Measurements from ENCODE around the gene TENM4. TPM values are rescaled to one million over a fixed set of nuclear protein-coding genes. Genes with fewer than 3 reads are reported as not detected.

The TENM4 gene
- total RNA-seq, 1 experiment from 2014 or later: 0.39 TPM

DNA sequence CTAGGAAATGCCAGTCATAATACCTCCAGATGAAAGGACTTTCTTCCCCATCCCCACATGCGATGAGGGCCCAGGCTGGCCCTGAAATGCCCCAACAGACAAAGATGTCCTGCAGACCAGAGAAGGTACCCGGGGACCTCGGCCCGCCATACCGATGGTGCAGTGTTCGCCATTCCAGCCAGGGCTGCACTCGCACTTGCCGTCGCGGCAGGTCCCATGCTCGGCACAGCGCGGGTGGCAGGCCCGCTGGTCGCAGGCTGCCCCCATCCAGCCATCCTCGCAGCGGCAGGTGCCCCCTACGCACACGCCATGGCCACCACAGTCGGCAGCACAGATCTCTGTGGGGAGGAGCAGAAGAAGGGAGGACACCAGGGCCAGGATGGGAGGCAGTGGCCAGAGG, 654.1 kb downstream of the TENM4 start:
- in situ Hi-C loops (cut with HindIII; ENCODE audit: low pct_unique_long_range_greater_than_20kb, low sequenced_read_pairs): no loop called here
- no peaks in the 10 kb centered on the region for H3K36me3 ChIP-seq (ENCODE audit: control insufficient read depth, insufficient read depth, low read length)
- CTCF ChIA-PET: no interaction called here
- H3K27me3 ChIP-seq (ENCODE audit: control insufficient read depth, insufficient read depth, low read length): peaks cover 3% of the 10 kb centered on the region; the same call in 1 of the 2 replicates
- DNase-seq (ENCODE audit: low read depth, low spot score): no peak
- intact Hi-C loops (cut with micrococcal nuclease; ENCODE audit: unreplicated experiment): no loop called here
- no peak overlapping the region for H3K4me3 ChIP-seq (ENCODE audit: low read depth in 2 of 2, low read length in 2 of 2)
- ATAC-seq: no peak
- POLR2A ChIA-PET: no interaction called here
- H3K9me3 ChIP-seq (ENCODE audit: control insufficient read depth, insufficient read depth, low read depth, low read length): no peaks in the 10 kb centered on the region
- TF ChIP-seq, protein P1, sequence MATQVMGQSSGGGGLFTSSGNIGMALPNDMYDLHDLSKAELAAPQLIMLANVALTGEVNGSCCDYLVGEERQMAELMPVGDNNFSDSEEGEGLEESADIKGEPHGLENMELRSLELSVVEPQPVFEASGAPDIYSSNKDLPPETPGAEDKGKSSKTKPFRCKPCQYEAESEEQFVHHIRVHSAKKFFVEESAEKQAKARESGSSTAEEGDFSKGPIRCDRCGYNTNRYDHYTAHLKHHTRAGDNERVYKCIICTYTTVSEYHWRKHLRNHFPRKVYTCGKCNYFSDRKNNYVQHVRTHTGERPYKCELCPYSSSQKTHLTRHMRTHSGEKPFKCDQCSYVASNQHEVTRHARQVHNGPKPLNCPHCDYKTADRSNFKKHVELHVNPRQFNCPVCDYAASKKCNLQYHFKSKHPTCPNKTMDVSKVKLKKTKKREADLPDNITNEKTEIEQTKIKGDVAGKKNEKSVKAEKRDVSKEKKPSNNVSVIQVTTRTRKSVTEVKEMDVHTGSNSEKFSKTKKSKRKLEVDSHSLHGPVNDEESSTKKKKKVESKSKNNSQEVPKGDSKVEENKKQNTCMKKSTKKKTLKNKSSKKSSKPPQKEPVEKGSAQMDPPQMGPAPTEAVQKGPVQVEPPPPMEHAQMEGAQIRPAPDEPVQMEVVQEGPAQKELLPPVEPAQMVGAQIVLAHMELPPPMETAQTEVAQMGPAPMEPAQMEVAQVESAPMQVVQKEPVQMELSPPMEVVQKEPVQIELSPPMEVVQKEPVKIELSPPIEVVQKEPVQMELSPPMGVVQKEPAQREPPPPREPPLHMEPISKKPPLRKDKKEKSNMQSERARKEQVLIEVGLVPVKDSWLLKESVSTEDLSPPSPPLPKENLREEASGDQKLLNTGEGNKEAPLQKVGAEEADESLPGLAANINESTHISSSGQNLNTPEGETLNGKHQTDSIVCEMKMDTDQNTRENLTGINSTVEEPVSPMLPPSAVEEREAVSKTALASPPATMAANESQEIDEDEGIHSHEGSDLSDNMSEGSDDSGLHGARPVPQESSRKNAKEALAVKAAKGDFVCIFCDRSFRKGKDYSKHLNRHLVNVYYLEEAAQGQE (IDR thresholded peaks at IDR 0.05; ENCODE audit: insufficient read depth in 1 of 2, low read depth in 2 of 2, low read length in 1 of 2): no peak
- TF ChIP-seq, protein P2, sequence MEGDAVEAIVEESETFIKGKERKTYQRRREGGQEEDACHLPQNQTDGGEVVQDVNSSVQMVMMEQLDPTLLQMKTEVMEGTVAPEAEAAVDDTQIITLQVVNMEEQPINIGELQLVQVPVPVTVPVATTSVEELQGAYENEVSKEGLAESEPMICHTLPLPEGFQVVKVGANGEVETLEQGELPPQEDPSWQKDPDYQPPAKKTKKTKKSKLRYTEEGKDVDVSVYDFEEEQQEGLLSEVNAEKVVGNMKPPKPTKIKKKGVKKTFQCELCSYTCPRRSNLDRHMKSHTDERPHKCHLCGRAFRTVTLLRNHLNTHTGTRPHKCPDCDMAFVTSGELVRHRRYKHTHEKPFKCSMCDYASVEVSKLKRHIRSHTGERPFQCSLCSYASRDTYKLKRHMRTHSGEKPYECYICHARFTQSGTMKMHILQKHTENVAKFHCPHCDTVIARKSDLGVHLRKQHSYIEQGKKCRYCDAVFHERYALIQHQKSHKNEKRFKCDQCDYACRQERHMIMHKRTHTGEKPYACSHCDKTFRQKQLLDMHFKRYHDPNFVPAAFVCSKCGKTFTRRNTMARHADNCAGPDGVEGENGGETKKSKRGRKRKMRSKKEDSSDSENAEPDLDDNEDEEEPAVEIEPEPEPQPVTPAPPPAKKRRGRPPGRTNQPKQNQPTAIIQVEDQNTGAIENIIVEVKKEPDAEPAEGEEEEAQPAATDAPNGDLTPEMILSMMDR (IDR thresholded peaks at IDR 0.05): no peak
- TF ChIP-seq TCF7L2 (IDR thresholded peaks at IDR 0.05; ENCODE audit: low read depth, low read length): no peak
- TF ChIP-seq SIN3A (IDR thresholded peaks at IDR 0.05; ENCODE audit: borderline replicate concordance, insufficient read depth, low read depth, low read length): no peak
- no peak for TF ChIP-seq POLR2AphosphoS5 (IDR thresholded peaks at IDR 0.05; ENCODE audit: low read depth, low read length)
- H3K4me1 ChIP-seq (ENCODE audit: control insufficient read depth, insufficient read depth, low read length): no peaks in the 10 kb centered on the region
- H3K27ac ChIP-seq (ENCODE audit: low read length): no peak overlapping the region
- no TSS peak for BruUV-seq (replicated peaks)

DNA sequence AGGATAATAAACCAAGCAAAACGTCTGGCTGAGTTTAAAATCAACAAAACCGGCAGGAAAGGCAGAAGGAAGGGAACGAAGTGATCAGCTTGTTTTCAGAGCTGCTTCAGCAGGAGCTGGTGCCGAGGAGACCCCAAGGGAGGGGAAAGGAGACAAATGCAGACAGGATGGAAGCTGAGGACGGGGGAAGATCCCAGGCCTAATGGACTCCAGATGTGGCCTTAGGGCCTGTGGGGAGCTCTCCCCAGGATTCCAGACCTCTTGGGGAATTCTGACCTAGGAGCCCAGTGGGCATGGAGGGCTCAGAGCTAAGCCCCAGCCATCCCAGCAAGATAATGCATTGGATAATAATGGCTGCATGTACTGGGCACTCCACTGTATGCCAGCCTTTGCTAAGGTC, 654.7 kb downstream of the TENM4 start:
- no peak for DNase-seq (ENCODE audit: low read depth, low spot score)
- ChIA-PET CTCF (interaction anchor here (1.0 kb wide), 1 partner anchor 12 kb away, joined by 3 read pairs; no protein-coding TSS in a partner anchor), POLR2A (no interaction called here)
- H3K27me3 ChIP-seq (ENCODE audit: control insufficient read depth, insufficient read depth, low read length): peaks cover 3% of the 10 kb centered on the region; the same call in 1 of the 2 replicates
- no TSS peak for BruUV-seq (replicated peaks)
- TF ChIP-seq SIN3A (IDR thresholded peaks at IDR 0.05; ENCODE audit: borderline replicate concordance, insufficient read depth, low read depth, low read length) (no peak), POLR2AphosphoS5 (IDR thresholded peaks at IDR 0.05; ENCODE audit: low read depth, low read length) (no peak), TCF7L2 (IDR thresholded peaks at IDR 0.05; ENCODE audit: low read depth, low read length) (no peak)
- TF ChIP-seq, protein P1 (IDR thresholded peaks at IDR 0.05; ENCODE audit: insufficient read depth in 1 of 2, low read depth in 2 of 2, low read length in 1 of 2): no peak
- TF ChIP-seq, protein P2 (IDR thresholded peaks at IDR 0.05): no peak
- intact Hi-C loops (cut with micrococcal nuclease; ENCODE audit: unreplicated experiment): no loop called here
- H3K36me3 ChIP-seq (ENCODE audit: control insufficient read depth, insufficient read depth, low read length): no peaks in the 10 kb centered on the region
- in situ Hi-C loops (cut with HindIII; ENCODE audit: low pct_unique_long_range_greater_than_20kb, low sequenced_read_pairs): no loop called here
- no peaks in the 10 kb centered on the region for H3K4me1 ChIP-seq (ENCODE audit: control insufficient read depth, insufficient read depth, low read length)
- no peak overlapping the region for H3K4me3 ChIP-seq (ENCODE audit: low read depth in 2 of 2, low read length in 2 of 2)
- no peak for ATAC-seq
- no peaks in the 10 kb centered on the region for H3K9me3 ChIP-seq (ENCODE audit: control insufficient read depth, insufficient read depth, low read depth, low read length)
- H3K27ac ChIP-seq (ENCODE audit: low read length): no peak overlapping the region
